ENCODE measurements around the gene NEMP1.
A peak's percentile ranks its signal among the peaks of the same experiment; 100 is the strongest.

NEMP1 gene

DNA sequence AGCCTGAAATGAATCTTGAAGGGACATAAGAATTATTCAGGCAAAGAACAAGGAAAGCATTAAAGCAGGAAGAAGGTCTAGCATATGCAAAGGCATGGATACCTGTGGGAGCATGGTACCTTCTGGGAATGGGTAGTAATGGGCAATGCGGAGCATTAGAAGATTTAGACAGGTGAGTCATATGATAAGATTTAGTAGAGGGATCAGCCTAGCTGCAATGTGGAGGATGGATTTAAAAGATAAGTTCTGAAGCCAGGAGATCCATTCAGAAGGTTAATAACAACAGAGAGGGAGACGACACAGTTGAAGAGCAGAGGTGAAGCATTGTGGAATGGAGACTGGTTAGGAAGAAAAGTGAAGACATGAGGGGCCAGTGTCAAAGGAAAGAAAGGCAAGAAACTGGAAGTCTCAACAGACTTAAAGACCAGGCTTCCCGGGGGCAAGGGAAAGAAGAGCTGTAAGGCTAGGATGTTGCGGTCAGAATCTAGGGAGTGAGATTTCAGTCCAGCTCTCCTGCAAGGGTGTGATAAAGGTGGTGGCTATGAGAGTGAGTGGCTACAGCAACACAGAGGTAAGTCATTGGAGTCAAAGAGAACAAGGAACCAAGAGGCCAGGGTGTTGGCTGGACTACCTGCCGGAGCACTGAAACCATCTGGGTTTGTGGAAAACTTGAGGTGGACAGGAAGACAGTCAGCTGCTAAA lies 38.1 kb upstream of the NEMP1 start:
- Histone ChIP-seq H3K36me3 (no peaks in the 10 kb centered on the region), H3K4me1 (ENCODE audit: control insufficient read depth in 1 of 2, insufficient read depth in 1 of 2, low read depth in 1 of 2, low read length in 1 of 2) (peaks cover 8 to 10% of the 10 kb centered on the region in 2 experiments), H3K27ac (no peak overlapping the region), H3K27me3 (peaks cover 27% of the 10 kb centered on the region), H3K4me3 (ENCODE audit: low read depth in 1 of 2, low read length in 1 of 2) (no peak overlapping the region), H3K9me3 (no peaks in the 10 kb centered on the region)
- TF ChIP-seq, protein P1, sequence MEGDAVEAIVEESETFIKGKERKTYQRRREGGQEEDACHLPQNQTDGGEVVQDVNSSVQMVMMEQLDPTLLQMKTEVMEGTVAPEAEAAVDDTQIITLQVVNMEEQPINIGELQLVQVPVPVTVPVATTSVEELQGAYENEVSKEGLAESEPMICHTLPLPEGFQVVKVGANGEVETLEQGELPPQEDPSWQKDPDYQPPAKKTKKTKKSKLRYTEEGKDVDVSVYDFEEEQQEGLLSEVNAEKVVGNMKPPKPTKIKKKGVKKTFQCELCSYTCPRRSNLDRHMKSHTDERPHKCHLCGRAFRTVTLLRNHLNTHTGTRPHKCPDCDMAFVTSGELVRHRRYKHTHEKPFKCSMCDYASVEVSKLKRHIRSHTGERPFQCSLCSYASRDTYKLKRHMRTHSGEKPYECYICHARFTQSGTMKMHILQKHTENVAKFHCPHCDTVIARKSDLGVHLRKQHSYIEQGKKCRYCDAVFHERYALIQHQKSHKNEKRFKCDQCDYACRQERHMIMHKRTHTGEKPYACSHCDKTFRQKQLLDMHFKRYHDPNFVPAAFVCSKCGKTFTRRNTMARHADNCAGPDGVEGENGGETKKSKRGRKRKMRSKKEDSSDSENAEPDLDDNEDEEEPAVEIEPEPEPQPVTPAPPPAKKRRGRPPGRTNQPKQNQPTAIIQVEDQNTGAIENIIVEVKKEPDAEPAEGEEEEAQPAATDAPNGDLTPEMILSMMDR (IDR thresholded peaks at IDR 0.05), result no peak

DNA sequence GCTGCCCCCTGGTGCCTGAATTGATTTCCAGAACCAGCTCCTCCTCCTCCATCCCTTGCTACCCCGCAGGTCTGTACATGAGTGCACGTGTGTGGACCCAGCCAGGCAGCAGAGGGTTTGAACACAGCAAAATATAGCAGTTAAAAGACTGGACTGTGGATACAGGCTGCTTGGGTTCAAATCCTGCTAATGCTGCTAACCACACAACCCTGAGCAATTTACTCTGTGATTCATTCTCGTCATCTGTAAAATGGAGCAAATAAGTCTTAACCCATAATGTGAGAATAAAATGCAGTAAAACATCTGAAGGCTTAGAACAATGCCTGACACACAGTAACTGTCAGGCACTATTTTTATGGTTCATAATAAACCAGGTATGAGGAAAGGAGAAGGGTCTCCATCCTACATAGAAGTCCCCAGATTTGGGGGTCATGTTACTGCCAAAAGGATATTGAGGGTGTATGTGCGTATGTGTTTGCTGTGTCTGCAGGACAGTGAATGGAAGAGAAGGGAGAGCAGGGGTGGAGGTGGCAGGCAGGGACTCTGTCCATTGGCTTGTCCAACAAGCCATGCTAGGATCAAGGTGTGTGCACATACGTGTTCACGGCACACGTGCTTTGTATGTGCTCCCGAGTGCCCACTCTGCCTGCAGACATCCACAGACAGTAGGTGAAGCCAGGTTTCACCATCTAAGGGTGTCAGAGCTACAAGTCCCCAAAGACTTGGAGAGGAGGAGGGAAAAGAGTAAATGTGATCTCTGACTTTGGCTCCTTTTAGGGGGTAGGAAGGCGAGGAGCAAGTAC lies 34.1 kb upstream of the NEMP1 start:
- Histone ChIP-seq H3K27ac (peak overlapping the region; percentile 100), H3K4me3 (ENCODE audit: low read depth in 1 of 2, low read length in 1 of 2) (peak overlapping the region; percentile 89 to 100), H3K9me3 (no peaks in the 10 kb centered on the region), H3K4me1 (ENCODE audit: control insufficient read depth in 1 of 2, insufficient read depth in 1 of 2, low read depth in 1 of 2, low read length in 1 of 2) (peaks cover 34 to 35% of the 10 kb centered on the region in 2 experiments), H3K36me3 (peaks cover 15% of the 10 kb centered on the region), H3K27me3 (peaks cover 19% of the 10 kb centered on the region)
- TF ChIP-seq, protein P1 (IDR thresholded peaks at IDR 0.05), result peak; percentile 76

GRCh38 chr12:57111031-57111734 lies 32.6 kb upstream of the NEMP1 start, which contains the start of gene STAT6:
Gene STAT6, minus strand, starts transcription at chr12:57111362. Its CDS starts 3,084 bp downstream, at chr12:57108278.
- Histone ChIP-seq H3K4me3 (ENCODE audit: low read depth in 1 of 2, low read length in 1 of 2) (peak within 1 kb of the TSS; percentile 89 to 100), H3K27me3 (peaks cover 6% of the 10 kb centered on the region), H3K9me3 (no peaks in the 10 kb centered on the region), H3K36me3 (peaks cover 30% of the 10 kb centered on the region), H3K27ac (peak within 1 kb of the TSS; percentile 100), H3K4me1 (ENCODE audit: control insufficient read depth in 1 of 2, insufficient read depth in 1 of 2, low read depth in 1 of 2, low read length in 1 of 2) (peaks cover 34 to 38% of the 10 kb centered on the region in 2 experiments)
- TF ChIP-seq, protein P1 (IDR thresholded peaks at IDR 0.05), result peak; percentile 15

- Histone ChIP-seq H3K9me3 (no peaks in the 10 kb centered on the region), H3K36me3 (peaks cover 38% of the 10 kb centered on the region), H3K4me3 (ENCODE audit: low read depth in 1 of 2, low read length in 1 of 2) (peak overlapping the region; percentile 89 to 100), H3K27me3 (no peaks in the 10 kb centered on the region), H3K27ac (peak overlapping the region; percentile 100), H3K4me1 (ENCODE audit: control insufficient read depth in 1 of 2, insufficient read depth in 1 of 2, low read depth in 1 of 2, low read length in 1 of 2) (peaks cover 34 to 38% of the 10 kb centered on the region in 2 experiments)
- TF ChIP-seq, protein P1 (IDR thresholded peaks at IDR 0.05), result peak; percentile 37
Observed at GRCh38 chr12:57110104-57111030, 31.8 kb upstream of the NEMP1 start.

All from neutrophil (primary cell).